BE2C (cell line): ENCODE data around the gene EIF2S3B.

Experiments
- DNase-seq: peaks from one replicate; pipeline ENCODE4 v3.0.0-alpha.2; 2020
- H3K27me3 ChIP-seq: fragments of 250-450 bp; sonication (Bioruptor Pico); 2 replicates; pipeline ENCODE4 v1.5.1; 2020; ENCODE audit warnings: mild to moderate bottlenecking
- H3K36me3 ChIP-seq: fragments of 250-450 bp; sonication (Bioruptor Pico); 2 replicates; pipeline ENCODE4 v1.5.1; 2020; ENCODE audit warnings: mild to moderate bottlenecking
- H3K4me1 ChIP-seq: fragments of 250-450 bp; sonication (Bioruptor Pico); 2 replicates; pipeline ENCODE4 v1.5.1; 2020
- H3K4me3 ChIP-seq: 2 replicates; pipeline ENCODE4 v1.5.1; 2011; ENCODE audit warnings: low read depth, low read length
- H3K9me3 ChIP-seq: fragments of 250-450 bp; sonication (Bioruptor Pico); 2 replicates; pipeline ENCODE4 v1.5.1; 2020
- CTCF ChIP-seq: IDR thresholded peaks from 2 replicates; pipeline ENCODE4 v1.5.1; 2012; ENCODE audit warnings: mild to moderate bottlenecking, low read depth, low read length

EIF2S3B gene

GRCh38 chr12:10557766-10558165, 52.1 kb downstream of the EIF2S3B start:
- Histone ChIP-seq H3K36me3 (no peaks in the 10 kb centered on the region), H3K4me3 (no peak overlapping the region), H3K9me3 (no peaks in the 10 kb centered on the region), H3K4me1 (no peaks in the 10 kb centered on the region), H3K27me3 (peaks cover 10% of the 10 kb centered on the region; the same call in 1 of the 2 replicates)
- DNase-seq: no peak
- TF ChIP-seq CTCF: no peak
